HG03432 (cell line): ENCODE measurements around the gene TRIM31.

Source experiments
- ATAC-seq: cut with Tn5 transposase; IDR thresholded peaks from one replicate; pipeline ENCODE4 v1.9.1; 2021; ENCODE audit warnings: mild to moderate bottlenecking, moderate library complexity; ENCODE audit not compliant: unreplicated experiment

The TRIM31 gene, protein sequence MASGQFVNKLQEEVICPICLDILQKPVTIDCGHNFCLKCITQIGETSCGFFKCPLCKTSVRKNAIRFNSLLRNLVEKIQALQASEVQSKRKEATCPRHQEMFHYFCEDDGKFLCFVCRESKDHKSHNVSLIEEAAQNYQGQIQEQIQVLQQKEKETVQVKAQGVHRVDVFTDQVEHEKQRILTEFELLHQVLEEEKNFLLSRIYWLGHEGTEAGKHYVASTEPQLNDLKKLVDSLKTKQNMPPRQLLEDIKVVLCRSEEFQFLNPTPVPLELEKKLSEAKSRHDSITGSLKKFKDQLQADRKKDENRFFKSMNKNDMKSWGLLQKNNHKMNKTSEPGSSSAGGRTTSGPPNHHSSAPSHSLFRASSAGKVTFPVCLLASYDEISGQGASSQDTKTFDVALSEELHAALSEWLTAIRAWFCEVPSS

DNA sequence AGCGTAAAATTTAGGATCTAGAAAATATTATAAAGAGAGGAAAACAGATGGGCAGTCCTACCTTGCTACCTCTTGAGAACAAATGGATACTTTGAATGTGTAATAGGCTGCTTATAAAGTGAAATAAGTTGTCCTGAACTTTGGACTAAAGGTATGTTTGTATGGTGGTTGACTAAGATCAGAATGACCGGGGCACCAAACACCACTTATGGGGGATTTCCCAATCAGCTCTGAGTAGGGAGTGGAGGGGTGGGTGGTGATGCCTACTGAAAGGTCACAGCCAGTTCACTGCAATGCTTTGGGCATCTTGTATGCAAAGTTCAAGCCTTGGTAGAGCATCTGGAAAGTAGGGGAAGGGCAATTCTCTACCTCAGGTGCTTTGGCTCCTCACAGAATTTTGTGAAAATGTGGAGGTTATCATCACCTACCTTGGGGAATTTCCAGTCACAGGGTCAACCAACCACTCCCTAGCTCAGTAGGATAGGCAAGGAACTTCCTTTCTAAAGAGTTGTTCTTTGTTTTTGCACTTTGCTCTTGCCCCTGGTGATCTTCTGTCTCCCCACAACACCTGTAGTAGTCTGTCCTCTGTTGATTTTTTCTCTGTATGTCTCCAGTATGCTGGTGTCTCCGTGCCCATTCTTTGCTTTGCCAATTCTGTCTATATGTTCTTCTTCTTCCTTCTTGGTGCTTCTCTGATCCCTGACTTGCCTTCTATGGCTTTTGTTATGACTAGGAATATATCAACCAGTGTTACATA lies at the start of gene TRIM31:
Gene TRIM31 (minus strand): TSS at position 88 of the 757 bp plus-strand sequence. CDS start 285 bp downstream, outside the sequence.
- ATAC-seq: peak; percentile 70

DNA sequence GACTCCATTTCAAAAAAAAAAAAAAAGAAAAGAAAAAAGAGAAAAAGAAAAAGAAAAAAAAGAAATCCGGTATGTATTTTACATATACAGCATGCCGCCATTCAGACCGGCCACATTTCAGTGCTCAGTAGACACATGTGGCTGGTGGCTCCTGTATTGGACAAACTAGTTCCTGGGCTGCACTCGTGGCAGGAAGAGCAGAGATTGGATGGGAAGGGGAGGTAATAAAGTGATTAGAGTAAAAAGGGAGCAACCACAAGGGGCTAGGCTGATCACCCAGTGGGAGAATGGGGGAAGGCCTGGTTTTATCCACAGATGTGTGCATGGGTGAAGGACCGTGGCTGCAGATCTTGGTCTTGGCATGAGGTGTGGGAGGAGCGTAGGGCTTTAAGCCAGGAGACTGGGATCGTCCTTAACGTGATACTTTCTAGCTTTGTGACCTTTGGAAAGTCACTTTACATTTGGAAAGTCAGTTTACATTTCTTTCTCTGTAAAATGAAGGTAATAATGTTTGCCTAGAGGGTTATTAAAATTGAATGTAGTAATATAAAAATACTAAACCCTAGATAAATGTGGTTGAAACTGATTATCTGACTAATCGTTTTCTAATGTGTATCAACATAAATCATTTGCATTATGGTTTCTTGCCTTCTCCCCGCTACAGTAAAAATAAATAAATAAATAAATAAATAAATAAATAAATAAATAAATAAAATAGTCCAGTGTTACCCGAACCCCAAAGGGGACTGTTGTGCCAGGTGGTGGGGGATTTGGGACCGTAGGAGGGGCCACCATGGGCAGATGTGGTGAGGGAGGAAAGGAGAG lies 49.6 kb upstream of the TRIM31 start:
- ATAC-seq: no peak

DNA sequence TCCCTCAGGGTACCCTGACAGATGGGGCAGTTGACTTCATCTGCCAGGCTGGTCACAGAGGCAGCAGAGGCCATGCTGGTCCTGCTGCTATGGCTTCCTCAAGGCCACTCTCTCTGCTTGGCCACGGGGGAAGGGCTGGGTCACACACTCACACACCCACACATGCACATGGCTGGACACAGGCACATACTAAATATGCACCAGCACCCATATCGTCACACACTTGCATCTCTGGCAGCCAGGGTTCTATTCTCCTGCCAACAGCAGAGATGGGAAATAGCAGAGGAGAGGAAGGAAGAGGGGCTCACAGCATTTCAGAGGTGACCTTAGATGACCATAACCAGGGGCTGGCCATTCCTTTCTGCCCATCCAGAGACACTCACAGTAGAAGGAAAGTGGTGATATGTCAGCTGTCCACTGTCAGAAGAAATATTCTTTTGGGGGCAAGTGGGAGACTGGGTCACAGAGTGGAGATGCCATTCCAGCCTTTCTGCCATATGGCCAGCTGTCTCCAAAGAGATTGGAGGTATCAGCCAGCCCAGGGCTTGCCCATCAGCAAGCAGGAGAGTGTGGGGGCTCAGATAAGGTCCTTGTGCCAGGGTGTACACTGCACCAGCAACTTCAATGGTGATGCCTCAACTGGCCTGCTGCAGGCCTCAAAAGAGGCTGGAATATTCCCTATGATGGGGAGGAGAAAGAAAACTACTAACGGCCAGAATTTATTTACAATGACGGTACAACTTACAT lies 48.1 kb upstream of the TRIM31 start, which contains the start of gene TRIM10:
Gene TRIM10 (minus strand): TSS at position 427 of the 747 bp plus-strand sequence. CDS start 353 bp downstream, at position 74.
- no peak for ATAC-seq

DNA sequence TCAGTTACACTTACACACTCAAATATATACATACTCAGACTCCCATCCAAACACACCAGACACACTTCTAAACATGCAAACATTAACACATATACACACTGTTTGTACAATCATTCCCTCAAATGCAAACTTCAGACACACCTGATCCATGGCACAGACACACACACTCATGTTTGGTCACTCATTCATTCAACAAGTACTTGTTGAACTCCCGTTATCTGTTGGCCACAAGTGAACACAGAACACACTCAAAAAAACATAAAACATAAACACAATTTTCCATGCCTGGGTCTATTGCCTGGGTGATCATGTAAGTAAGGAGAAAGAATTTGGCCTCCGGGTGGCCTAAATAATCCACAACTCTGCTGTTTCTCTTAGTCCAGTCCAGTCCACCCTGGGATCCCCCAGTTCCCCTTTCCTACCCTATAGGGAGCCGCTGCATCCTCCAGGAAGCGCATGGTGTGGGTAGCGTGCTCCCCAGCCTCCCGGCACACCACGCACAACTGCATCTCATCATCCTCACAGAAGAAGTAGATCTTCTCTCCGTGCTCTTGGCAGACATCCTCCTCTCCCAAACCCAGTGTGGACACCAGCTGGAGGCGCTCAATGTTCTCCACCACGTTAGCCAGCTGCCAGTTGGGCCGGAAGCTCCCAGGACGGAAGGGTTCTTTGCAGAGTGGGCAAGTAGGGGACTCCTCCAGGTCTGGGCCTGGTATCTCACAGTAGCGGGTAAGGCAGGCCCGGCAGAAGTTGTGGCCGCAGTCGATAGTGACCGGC lies 47.3 kb upstream of the TRIM31 start:
- ATAC-seq: no peak

DNA sequence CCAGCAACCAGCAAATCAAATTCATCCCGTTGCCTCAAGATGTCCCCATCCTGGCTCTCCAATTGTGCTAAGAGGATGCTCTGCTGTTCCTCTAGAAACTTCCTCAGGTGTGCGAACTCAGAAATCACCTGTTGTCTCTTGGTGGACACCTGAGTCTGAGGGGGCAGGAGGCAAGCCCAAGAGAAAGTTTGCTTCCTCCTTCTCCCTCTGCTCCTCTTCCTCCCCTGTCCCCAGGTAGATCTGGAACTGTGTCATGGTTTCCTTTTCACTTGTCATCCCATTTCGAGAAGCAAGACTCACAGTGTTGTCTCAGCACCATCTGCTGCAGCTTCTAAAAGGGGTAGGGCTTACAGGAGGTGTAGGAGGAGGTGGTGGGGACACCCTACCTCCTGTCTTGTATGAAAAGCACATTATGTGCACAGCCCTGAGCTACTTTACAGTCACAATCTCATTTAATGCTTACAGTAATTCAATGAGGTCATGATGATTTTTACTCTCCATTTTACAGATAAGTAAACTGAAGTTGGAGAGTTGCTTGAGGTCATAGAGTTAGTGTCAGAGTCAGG lies 45.7 kb upstream of the TRIM31 start:
- ATAC-seq: no peak

DNA sequence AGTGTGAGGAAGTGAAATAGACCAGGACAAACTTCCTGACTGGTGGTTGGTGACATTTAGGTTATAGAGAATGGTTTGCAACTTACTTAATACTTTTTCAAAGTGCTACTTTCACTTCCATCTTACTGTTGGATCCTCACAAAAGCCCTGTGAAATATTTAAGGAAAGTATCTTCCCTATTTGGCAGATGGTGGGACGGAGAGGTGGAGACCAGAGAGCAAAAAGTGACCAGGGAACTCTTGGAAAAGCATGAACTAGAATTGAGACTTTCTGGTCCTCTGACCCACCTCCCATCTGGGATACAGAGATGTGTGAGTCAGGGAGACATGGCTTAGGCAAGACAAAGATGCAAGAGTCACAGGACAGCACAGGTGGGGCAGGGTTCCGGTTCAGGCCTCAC lies 45.1 kb upstream of the TRIM31 start:
- no peak for ATAC-seq

DNA sequence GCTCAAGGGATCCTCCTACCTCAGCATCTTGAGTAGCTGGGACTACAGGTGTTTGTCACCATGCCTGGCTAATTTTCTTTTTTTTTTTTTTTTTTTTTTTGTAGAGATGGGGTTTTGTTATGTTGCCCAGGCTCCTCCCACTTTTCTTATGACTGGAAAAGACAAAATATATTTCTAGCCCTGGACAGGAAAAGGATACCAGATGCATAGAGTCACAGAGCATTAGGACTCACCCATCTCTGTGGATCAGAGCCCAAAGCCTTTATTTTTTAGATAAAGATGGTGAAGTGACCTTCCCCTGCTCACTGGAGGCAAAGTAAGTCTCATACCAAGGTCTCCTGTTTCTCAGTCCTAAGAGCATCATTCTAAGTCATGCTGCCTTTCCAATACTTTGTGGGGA lies 44.7 kb upstream of the TRIM31 start:
- no peak for ATAC-seq

DNA sequence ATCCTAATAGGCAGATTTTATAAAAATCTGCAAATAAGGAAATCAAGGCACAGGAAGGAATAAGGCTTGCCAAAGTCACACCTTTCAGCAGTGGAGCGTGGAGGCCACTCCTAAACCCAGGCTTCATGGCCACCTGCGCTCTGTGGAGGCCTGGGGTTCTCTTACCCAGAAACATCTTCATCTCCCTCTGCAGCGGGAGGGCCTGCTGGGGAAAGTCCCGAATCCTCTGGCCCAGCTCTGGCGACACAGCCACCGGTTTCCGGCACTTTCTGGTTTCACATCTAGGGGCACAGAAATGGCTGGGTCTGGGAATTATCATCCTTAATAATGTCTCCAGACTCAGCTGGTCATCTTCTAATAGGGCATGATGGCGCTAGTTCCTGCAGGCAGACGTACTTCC lies 43.9 kb upstream of the TRIM31 start:
- no peak for ATAC-seq

DNA sequence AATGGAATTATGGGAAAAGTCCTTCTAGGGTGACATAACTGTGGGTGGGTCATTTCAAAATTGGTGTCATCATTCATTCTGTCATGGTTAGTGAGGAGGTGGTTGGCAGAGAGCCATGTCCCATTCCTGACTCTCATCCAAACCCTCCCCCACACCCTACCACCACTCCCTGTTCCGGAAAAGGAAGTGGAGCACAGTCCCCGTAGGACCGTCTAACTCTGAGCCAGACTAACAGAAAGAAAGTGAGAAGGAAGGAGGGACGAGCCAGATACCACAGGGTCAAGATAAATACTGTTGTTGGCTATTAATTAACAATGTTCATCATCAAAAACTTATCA lies 43.3 kb upstream of the TRIM31 start:
- no peak for ATAC-seq

DNA sequence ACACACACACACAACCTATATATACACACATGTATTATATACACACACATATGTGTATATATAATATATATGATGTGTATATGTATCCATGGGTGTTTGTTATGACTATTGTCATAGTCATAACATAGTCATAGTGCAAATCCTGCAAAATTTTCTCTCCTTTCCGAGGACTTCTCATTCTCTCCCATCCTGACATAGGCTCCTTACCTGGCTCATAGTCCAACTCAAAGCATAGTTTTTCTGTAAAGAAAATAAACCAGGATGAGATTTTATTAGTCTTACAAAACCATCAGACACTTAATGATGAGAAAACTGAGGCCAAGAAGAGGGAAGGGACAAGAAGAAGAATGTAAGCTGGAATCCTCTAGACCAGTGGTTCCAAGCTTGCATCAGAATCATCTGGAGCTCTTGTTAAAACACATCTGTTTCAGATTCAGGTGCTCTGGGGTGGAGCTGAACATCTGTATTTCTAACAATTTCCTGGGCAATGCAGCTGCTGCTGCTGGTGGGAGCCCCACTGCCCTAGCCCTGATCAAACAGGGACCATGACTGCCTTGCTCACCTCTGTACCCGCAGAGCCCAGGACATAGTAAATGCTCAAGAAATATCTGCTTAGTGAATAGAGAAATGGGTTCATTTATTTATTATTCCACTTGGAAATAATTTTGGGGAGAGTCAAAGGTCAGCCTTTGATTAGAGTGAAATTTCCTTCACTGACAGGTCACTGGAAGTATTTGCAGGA lies 42.8 kb upstream of the TRIM31 start:
- ATAC-seq: no peak

DNA sequence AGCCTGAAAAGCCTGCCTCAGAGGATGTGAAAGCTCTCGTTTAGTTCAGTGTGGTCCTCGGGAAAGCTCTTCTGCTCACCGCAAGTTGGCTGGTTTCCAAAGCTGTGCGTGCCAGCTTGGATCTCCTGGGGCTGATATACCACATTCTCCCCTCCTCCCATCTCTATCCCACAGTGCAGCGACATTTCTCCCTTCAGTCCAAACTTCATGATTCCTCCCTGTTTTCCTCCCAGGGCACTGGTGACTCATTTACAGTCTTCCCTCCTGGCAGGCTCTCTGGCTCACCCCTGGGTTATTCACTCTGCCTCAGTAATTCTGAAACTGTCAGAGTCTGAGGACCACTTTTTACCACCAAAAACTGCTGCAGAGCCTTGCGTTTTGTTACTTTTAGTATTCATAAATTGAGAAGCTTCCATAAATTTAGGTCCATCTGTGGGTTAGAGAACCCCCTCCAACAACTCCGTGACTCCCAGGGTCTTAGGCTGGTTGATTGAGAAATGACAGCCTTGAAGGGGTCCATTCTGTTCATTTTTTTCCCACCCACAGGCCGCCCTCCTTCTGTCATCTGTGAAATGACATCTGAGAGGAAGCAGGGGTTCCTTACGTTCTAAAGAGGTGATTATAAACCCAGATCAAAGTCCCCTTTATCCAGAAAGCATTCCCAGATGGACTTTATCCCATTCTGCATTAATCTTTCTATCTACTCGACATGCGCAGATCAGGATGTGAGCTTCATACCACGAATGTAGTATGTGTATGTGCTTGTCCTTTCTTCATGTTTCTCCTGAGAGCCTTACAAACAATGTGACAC lies 42.0 kb upstream of the TRIM31 start:
- no peak for ATAC-seq

DNA sequence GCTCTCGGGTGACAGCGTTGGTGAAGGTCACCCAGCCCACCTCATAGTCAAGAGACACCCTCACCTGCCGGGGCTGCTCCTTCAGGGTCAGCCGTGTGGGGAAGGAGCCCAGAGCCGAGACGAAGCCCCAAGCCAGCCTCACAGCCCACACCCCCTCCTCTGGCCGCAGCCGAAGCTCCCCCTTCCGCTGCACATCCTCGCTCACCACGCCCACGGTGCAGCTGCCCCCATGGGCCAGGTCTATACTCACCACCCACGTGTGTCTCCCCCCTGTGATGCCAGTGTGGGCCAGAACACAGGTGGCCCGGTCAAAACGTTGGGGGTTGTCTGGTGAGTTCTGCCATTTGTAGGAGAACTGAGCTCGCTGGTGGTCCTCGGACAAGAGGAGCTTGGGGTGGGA lies 41.2 kb upstream of the TRIM31 start:
- no peak for ATAC-seq

DNA sequence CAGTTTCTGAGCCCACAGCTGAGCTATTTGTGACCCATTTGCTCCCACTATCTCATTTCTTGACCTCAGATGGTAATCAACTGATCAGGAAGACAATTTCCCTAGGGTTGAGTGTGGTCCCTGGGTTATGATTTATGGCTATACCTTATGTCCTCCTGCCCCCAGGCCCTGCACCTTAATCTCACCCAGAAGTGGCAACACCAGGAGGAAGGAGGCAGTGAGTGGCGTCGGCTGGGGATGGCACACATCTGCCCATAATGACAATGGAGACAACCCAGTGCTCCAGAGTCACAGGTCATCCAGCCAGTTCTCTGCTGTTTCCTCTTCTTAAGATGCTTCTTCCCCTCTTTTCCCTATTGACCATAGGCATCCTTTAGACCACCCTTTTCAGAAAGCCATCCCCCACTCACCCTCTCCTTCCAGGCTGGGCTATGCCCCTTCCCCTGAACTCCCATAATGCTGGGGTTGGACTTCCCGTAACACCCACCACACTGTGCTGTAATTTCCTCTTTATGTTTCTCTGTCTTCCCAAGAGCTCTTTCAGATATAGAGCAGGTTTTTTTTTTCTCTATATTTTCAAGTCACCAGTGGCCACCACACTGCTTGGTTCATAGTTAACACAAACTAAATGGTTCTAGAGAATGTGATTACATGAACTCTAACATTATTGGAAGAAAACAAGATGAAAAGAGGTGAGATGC lies 40.2 kb upstream of the TRIM31 start:
- ATAC-seq: no peak

DNA sequence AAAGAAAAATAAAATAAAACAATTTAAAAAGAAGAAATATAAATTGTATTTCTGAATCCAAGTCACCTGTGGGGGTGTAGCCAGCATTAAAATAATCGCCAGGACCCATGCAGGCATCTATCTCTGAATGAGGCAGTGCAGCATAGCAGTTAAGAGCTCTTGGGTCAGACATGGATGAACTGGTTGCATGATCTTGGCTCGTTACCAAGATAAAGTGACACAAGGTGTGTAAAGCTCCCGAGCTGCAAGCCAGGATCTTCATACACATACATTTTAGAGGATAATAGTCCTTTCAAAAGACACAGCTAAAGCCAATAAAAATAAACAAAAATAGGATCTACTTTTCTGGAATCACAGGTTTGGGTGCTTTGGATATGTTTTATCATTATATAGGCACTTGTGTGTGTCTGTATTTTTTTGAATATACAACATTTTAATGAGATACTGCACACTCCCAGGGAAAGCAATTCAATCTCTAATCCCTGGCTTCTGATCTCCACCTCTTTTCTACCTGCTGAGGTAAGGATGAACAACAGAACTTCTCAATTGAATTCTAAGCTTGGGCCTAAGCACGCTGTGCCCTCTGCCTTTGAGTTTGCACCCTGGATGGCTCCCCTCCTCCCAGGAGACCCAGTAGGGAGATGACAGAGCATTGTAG lies 39.3 kb upstream of the TRIM31 start:
- no peak for ATAC-seq

DNA sequence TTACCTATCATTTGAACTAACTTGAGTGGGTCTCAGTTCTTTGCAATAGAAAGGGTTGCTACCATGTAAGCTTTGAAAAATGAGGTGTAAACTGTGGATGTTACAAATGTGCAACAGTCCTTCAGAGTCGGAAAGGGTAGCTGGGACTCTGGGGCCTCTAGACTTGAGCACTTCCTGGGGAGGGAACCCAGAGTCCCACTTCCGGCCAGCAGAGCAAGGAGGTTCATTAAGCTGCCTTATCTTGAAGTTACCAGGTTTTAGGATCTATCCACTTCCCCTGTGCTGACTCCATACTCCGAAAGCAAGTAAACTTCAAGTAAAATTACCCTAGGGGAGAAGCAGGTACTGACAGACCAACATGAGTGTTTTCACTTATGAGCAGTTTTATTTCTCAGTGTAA lies 38.7 kb upstream of the TRIM31 start:
- ATAC-seq: no peak

DNA sequence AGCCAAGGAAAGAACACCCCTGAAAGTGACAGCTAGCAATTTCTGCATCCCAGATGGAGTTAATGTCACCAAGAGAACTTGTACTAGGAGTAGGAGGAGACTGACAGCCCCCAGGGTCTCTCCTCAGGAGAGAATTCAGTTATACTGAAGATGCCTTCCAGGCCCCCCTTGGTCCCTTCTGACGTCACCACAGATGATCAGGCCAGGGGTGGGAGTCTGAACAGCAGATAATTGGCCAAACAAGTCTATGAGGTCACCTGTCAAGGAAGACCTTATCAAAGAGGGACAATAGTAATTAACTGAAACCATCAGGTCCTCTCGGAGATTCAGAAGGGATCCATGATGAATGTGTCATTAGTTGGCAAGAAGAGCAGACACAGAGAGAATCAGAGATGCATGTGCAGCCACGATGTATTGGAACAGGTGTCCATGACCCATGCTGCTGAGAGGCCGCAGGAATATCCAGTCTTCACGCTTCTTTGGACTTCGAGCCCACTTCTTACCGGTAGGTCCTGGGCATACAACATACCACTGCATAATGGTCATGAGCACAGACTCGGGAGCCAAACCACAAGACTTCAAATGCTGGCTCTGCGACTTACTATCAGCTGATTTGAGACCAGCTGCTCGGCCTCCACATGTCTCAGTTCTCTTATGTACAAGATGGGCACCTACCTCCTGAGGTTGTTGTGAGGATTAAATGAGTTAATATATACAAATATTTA lies 37.9 kb upstream of the TRIM31 start:
- no peak for ATAC-seq
